Skeletal muscle cell (primary cell): Measurements from ENCODE around the gene WNT6.

Source experiments
- DNase-seq: peaks from one replicate; pipeline ENCODE4 v3.0.0-alpha.2; 2010; ENCODE audit warnings: low read depth
- H3K4me3 ChIP-seq: 2 replicates; pipeline ENCODE4 v1.5.1; 2011; ENCODE audit warnings: low read depth, mild to moderate bottlenecking, control low read depth, low read length, moderate library complexity

WNT6 gene

DNA sequence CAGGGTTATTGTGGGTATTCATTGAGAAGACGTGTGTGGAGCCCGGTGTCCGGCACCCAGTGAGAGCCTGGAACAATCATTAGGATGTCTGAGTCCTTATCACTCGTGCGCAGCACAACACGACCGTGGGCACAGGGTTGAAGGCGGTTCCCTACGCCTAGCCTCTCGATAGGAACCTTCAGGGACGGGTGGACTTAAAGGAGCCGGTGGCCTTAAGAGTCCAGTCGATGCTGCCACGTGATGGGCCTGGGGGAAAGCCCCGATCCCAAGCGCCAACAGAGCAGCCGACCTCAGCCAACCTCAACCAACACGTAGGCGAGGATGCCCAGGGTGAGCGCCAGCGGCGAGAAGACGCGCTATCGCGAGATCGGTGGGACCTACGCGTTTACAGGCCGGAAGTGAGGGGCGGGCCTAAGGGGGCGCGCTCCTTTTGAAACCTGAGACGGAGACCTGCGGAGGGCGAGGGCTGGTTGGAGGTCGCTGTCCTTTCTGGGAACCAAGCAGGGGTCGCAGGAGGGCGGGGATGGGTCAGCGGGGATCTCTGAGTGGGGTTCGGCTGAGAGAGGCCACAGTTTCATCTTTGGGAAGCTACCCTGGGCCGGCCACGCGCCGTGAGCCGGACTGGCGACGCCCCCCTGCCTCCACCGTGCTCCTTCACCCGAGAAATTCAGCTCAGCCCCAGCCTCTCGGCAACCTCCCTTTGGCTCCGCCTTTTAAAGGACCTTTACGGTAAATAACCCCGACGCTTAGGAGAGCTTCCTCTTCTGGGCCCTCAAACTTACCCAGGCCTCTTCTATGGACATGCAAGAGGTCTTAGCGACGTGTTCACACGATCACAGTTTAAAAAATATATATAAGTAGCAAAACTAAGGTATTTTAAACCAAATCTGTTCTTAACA, 49.4 kb downstream of the WNT6 start:
- peak; percentile 44 for DNase-seq
- peak overlapping the region; percentile 56 for H3K4me3 ChIP-seq

- no peak for DNase-seq
Measured at GRCh38 chr2:218910741-218911140, 51.1 kb downstream of the WNT6 start.

GRCh38 chr2:218920504-218920903, 60.9 kb downstream of the WNT6 start:
- DNase-seq: no peak
- H3K4me3 ChIP-seq: no peak overlapping the region

More at GRCh38 chr2:218910741-218911140, 51.1 kb downstream of the WNT6 start:
- no peak overlapping the region for H3K4me3 ChIP-seq
